Testis (tissue), 3 donors: Measurements from ENCODE around the gene FHAD1. TPM values are rescaled to one million over a fixed set of nuclear protein-coding genes. Genes with fewer than 3 reads are reported as not detected.

Source experiments
- DNase-seq: peaks from one replicate; pipeline ENCODE4 v3.0.0-alpha.2; 2019
- H3K27ac ChIP-seq, 2 donors: fragments of 200-600 bp; sonication (generic); one replicate each; pipeline ENCODE4 v1.5.1; 2019
- H3K27me3 ChIP-seq: fragments of 200-600 bp; sonication (generic); one replicate; pipeline ENCODE4 v1.5.1; 2019
- H3K36me3 ChIP-seq: fragments of 200-600 bp; sonication (generic); one replicate; pipeline ENCODE4 v1.5.1; 2017; ENCODE audit warnings: low read depth; ENCODE audit errors: missing control alignments
- H3K4me1 ChIP-seq: fragments of 200-600 bp; sonication (generic); one replicate; pipeline ENCODE4 v1.5.1; 2019
- H3K4me3 ChIP-seq, 2 donors: fragments of 200-600 bp; sonication (generic); one replicate each; pipeline ENCODE4 v1.5.1; 2017 to 2019
- H3K9me3 ChIP-seq: fragments of 200-600 bp; sonication (generic); one replicate; pipeline ENCODE4 v1.5.1; 2017
- CTCF ChIP-seq, 3 experiments: fragments of 450-650 bp in 2 of 3; fragments of 200-600 bp in 1 of 3; sonication (generic) in 1 of 3; IDR thresholded peaks; one replicate each; pipeline ENCODE4 v1.5.1; 2016 to 2019; ENCODE audit warnings: antibody characterized with exemption in 3 of 3, mild to moderate bottlenecking in 2 of 3, moderate library complexity in 1 of 3
- POLR2A ChIP-seq: fragments of 450-650 bp; IDR thresholded peaks from one replicate; pipeline ENCODE4 v1.6.1; 2017; ENCODE audit warnings: antibody characterized with exemption, mild to moderate bottlenecking, moderate library complexity
- WGBS, 2 donors: methylation state at CpG; one replicate each; pipeline ENCODE4 v1.1.5; 2018; 5-methylcytosine and 5-hydroxymethylcytosine counted together
- intact Hi-C: fragments of 100-400 bp; cut with DNase I; formaldehyde crosslinking; loops from one replicate; pipeline ENCODE4 v1.15.1; 2023; ENCODE audit warnings: low total_unique reads
- polyA plus RNA-seq: library from polyadenylated mRNA; stranded (reverse); fragments of 350-450 nt; fragmentation: Illumina TruSeq; extraction: RNeasy Lipid Tissue Mini Kit (QIAGEN cat#74804); gene quantifications from one replicate; pipeline ENCODE4 v1.2.3, GENCODE V29; 2014; ENCODE audit warnings: low read depth, low replicate concordance; ENCODE audit not compliant: insufficient read depth
- total RNA-seq, 2 donors: library from RNA; depleted of rRNA; stranded (reverse); fragments of >200 nt; gene quantifications; one replicate each; pipeline ENCODE4 v1.2.3, GENCODE V29; 2016

The FHAD1 gene
- total and polyA plus RNA-seq, 3 donors from 2014 or later = 22.0 to 73.3 (median 59.0) TPM

- intact Hi-C loops = no loop called here
- TF ChIP-seq POLR2A (no peak), CTCF (IDR thresholded peaks at IDR 0.05) (no peak)
- no peak overlapping the region for H3K27ac ChIP-seq
- H3K27me3 ChIP-seq = no peaks in the 10 kb centered on the region
- no peak for DNase-seq
- H3K36me3 ChIP-seq = no peaks in the 10 kb centered on the region
- 93 to 96% methylated on average over 4 of the region's 4 CpGs for WGBS, 2 donors
- peaks cover 11% of the 10 kb centered on the region for H3K4me1 ChIP-seq
- no peak overlapping the region for H3K4me3 ChIP-seq
- no peaks in the 10 kb centered on the region for H3K9me3 ChIP-seq
These were observed 95.5 kb downstream of the FHAD1 start for GRCh38 chr1:15342408-15342967.

GRCh38 chr1:15343099-15343498 lies 96.1 kb downstream of the FHAD1 start:
- Histone ChIP-seq H3K36me3 (no peaks in the 10 kb centered on the region), H3K27me3 (no peaks in the 10 kb centered on the region), H3K4me3 (no peak overlapping the region), H3K27ac (no peak overlapping the region), H3K4me1 (peaks cover 5% of the 10 kb centered on the region), H3K9me3 (no peaks in the 10 kb centered on the region)
- intact Hi-C loops = no loop called here
- WGBS, 2 donors = 85 to 87% methylated on average over 9 of the region's 9 CpGs
- TF ChIP-seq POLR2A = no peak
- no peak for TF ChIP-seq CTCF (IDR thresholded peaks at IDR 0.05)
- DNase-seq = no peak

GRCh38 chr1:15343729-15344128 lies 96.7 kb downstream of the FHAD1 start:
- H3K36me3 ChIP-seq = no peaks in the 10 kb centered on the region
- no peaks in the 10 kb centered on the region for H3K27me3 ChIP-seq
- TF ChIP-seq POLR2A = no peak
- TF ChIP-seq CTCF (IDR thresholded peaks at IDR 0.05) = no peak
- no peaks in the 10 kb centered on the region for H3K9me3 ChIP-seq
- no peak overlapping the region for H3K27ac ChIP-seq
- no peak overlapping the region for H3K4me3 ChIP-seq
- intact Hi-C loops = no loop called here
- DNase-seq = peak; percentile 53
- peaks cover 4% of the 10 kb centered on the region for H3K4me1 ChIP-seq
- 40 to 45% methylated on average over 11 of the region's 11 CpGs for WGBS, 2 donors

GRCh38 chr1:15344380-15344779 lies 97.4 kb downstream of the FHAD1 start:
- WGBS, 2 donors = 93 to 95% methylated on average over 3 of the region's 3 CpGs
- intact Hi-C loops = no loop called here
- H3K27ac ChIP-seq = no peak overlapping the region

More at GRCh38 chr1:15344380-15344779, 97.4 kb downstream of the FHAD1 start:
- no peaks in the 10 kb centered on the region for H3K36me3 ChIP-seq
- H3K4me1 ChIP-seq = peaks cover 4% of the 10 kb centered on the region
- no peaks in the 10 kb centered on the region for H3K9me3 ChIP-seq
- no peak for DNase-seq
- no peak for TF ChIP-seq CTCF (IDR thresholded peaks at IDR 0.05)
- no peak for TF ChIP-seq POLR2A
- no peak overlapping the region for H3K4me3 ChIP-seq
- H3K27me3 ChIP-seq = no peaks in the 10 kb centered on the region
